Measurements from ENCODE around the gene ATP7B.

ATP7B gene

DNA sequence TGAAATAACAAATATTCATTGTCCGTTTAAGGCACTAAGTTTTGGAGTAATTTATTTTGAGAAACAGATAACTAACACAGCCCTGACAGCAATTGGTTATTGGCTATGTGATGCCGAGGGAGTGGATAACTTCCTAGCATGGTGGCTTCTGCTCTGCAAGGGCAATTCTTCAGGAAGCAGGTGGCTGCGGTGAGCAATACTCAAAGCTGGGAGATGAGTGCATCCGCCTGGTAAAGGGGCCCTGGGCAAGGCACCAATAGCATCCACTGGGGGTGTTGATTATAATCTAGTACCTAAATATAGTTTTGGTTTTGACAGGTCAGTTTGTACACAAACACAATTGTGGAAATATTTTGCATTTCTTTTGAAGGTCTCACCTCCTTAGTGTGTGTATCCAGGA is 108.5 kb downstream of the ATP7B start:
- in situ Hi-C loops (cut with MboI; ENCODE audit: low sequenced_read_pairs) = no loop called here

DNA sequence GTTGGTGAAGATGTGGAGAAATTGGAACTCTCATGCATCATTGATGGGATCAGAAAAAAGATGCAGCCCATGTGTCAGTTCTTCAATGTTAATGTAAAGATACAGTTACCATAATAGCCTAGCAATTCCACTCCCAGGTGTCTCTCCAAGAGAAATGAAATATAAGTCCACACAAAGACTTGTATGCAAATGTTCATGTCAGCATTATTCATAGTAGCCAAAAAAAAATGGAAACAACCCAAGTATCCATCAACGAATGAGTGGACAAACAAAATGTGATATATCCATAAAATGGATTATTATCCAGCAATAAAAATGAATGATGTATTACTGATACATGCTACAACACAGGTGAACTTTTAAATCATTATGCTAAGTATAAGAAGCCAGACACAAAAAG is 110.8 kb downstream of the ATP7B start:
- in situ Hi-C loops (cut with MboI; ENCODE audit: low sequenced_read_pairs) = no loop called here

DNA sequence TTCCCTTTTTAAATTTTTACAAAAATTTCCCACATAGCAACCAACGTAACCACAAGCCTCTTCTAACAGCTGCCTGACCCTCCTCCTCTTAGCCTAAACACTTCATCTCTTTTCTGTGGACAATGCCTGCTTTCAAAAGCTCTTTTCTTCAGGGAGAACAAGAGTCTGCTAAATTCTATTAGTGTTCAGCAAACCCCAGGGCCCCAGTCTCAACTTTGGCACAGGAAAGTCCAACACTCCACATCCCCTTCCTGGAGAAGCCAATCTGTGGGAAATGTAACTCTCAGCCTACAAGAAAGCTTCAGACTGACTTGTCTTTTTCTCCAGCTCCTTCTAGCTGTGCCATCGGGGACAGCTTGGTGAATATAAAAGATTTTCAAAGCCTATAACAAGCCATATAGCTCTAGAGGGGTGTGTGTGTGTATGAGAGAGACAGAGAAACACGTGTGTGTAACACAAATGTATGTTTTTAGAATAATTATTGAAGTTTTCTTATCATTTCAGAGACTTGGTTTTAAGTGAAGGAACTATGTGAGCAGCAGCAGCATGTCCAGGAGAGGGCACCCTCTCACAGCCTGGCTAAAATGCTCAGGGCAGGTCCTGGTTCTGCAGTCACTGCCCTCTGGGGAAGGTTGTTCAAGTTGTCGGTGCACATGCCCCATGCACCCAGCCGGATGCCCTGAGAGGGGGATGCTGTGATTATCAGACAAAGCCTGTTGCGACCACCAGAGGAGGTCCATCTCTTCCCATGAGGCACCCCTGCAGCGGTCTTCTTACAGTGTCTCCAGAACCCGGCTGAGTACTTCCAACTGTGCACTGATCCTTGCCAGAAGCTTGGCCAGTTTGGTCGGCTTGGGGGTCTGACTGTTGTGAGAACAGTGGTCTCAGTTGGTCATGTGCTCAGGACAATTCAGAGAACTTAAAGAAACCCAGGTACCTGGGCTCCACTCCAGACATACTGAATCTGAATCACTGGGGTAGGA is 115.1 kb downstream of the ATP7B start:
- in situ Hi-C loops (cut with MboI; ENCODE audit: low sequenced_read_pairs) = no loop called here

DNA sequence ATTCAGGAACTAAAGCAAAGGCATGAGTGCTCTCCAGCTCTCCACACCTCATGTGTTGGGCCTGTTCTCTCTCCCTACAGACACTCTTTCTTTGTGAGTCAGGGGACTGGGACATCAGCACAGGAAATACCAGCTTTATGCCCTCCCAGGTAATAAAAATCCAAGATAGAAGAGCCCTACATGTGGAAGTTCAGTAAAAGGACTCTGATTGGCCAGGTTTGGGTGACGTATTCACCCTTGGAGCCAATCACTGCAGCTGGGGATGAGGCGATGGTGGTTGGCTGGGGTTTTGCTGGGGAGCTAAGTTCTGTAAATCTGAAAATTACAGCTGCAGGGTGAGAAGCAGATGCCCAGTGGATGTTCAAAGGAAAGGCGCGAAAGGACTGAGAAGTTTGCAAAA is 117.0 kb downstream of the ATP7B start:
- in situ Hi-C loops (cut with MboI; ENCODE audit: low sequenced_read_pairs) = no loop called here

DNA sequence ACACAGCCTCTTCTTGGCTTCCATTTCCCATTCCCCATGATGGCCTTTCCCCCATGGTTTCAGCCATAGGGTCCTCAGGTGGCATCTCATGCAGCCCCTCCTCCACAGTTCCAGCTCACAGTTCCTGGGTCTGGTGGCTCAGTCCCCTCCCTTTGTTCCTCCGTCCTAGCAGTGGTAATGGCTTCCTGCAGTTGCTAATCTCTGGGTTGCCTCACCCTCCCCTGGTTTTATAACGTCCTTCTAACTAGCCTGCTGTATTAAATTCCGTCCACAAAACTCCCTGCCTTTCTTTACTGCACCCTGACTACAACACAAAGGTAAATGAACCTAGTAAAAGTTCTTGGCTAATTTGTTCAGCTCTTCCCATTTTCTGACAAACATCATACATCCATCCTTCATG is 118.6 kb downstream of the ATP7B start:
- in situ Hi-C loops (cut with MboI; ENCODE audit: low sequenced_read_pairs) = no loop called here

DNA sequence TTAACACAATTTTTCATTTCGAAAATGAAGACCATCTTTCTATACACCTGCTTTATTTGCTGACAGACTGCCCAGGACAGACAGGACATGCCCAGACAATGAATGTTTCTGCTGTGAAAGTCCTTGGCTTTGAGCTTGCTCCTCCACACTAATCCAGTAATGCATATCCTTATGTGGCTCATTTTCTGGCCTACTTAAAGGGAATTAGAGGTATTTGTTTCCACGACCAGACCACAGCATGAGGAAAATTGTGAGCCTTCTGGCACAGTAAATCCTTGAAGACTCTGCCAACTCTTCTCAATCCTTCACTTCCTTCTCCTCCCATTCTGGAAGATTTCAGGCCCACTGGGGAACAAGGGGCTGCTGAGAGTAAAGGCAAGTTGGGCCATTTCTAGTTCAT is 123.8 kb downstream of the ATP7B start:
- in situ Hi-C loops (cut with MboI; ENCODE audit: low sequenced_read_pairs) = no loop called here

DNA sequence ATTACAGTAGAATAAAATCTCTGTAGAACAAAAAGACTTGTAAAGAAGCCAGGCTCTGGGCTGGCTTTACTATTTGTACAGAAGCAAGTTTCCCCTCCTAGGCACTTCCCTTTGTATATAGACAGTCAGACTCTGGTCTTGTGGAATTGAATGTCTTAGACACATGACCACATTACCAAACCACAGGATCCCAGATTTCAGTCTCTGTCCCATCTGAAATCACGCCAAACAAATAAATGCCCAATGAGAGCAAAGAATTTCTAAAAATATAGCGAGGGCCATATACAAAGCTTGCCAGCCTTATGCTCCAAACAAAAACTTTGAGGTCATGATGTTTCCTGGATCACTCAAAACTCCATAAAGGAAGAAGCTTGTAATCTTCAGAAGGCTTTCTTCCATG is 125.6 kb downstream of the ATP7B start:
- in situ Hi-C loops (cut with MboI; ENCODE audit: low sequenced_read_pairs) = no loop called here

DNA sequence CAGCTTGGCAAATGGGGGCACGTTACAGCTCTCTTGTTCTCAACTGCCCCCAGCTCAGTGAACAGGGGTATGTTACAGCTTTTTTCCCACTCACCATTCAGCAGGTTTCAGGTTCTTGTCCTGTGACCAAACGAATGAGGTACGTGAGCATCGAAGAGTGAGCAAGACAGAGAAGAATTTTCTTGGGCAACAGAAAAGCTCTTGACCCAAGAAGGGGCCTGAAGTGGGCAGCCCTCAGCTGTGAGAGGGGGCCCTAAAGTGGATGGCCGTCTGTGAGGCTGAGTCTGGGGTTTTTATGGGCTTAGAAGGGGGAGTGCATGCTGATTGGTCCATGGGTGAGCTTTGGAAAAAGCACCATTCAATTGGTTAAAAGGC is 128.0 kb downstream of the ATP7B start:
- in situ Hi-C loops (cut with MboI; ENCODE audit: low sequenced_read_pairs) = no loop called here
